Activated CD4-positive, CD25-positive, alpha-beta regulatory T cell (primary cell): ENCODE results near the gene TMEM151B.
A peak's percentile ranks its signal among the peaks of the same experiment; 100 is the strongest.

Experiments
- DNase-seq, 4 experiments: peaks; one replicate each; lab custom pipeline; 2025; lab: John Stamatoyannopoulos, UW

The TMEM151B gene

GRCh38 chr6:44232676-44233566 is 37.3 kb upstream of the TMEM151B start:
- DNase-seq, result no peak

DNA sequence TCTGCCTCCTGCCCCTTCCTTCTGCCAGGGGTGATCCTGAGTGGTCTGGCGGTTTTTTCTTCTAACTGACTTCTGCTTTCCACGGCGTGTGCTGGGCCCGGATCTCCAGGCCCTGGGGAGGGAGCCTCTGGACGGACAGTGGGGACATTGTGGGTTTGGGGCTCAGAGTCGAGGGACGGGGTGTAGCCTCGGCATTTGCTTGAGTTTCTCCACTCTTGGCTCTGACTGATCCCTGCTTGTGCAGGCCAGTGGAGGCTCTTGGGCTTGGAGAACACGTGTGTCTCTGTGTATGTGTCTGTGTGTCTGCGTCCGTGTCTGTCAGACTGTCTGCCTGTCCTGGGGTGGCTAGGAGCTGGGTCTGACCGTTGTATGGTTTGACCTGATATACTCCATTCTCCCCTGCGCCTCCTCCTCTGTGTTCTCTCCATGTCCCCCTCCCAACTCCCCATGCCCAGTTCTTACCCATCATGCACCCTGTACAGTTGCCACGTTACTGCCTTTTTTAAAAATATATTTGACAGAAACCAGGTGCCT is 36.6 kb upstream of the TMEM151B start:
- no peak for DNase-seq

GRCh38 chr6:44234101-44235025 is 35.9 kb upstream of the TMEM151B start:
- no peak for DNase-seq

DNA sequence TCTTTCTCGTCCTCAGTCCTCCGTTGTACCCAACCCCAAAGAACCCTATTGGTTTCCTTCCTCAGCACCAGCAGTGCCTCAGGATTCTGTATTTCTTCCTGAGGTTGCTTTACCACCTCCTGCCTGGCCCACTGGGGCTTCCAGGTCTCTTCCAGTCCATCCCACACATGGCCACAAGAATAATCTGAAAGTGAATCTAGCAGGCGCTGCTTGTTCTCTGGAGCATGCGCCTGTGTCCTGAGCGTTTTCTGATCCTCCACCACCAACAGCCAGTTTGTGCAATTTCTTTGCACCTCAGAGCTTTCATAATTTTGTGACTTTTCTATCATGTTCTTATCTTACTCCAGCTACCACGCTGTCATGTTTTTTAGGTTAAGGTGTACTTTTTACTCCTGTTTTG is 35.0 kb upstream of the TMEM151B start:
- no peak for DNase-seq

- DNase-seq, result no peak
Measured at GRCh38 chr6:44235891-44236516, 34.2 kb upstream of the TMEM151B start.

GRCh38 chr6:44237021-44237812 is 33.0 kb upstream of the TMEM151B start:
- DNase-seq, result peak in 3 of 4 experiments; percentile 15 to 34 (median 23)

- peak; percentile 61 to 67 (median 64) for DNase-seq
Measured at GRCh38 chr6:44237813-44238433, 32.3 kb upstream of the TMEM151B start.

- DNase-seq, result no peak
Measured at GRCh38 chr6:44238687-44239350, 31.4 kb upstream of the TMEM151B start.

DNA sequence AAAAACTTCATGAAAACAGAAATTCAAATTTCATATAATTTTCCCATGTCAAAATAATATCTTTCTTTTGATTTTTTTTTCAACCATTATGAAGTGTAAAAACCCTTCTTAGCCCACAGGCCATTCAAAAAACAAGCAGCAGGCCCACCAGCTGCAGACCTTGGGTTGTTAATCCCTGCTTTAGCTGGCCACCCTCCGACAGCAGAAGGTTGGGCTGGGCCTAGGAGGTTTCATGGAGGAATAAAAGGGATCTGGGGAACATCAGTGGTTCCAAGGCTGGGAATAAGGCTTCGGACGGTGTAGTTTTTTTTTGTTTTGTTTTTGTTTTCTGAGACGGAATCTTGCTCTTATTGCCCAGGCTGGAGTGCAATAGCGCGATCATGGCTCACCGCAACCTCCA is 26.9 kb upstream of the TMEM151B start:
- no peak for DNase-seq

- DNase-seq, result no peak
Measured at GRCh38 chr6:44245391-44245911, 24.8 kb upstream of the TMEM151B start.

- peak; percentile 65 to 78 (median 68) for DNase-seq
Measured at GRCh38 chr6:44245912-44246662, 24.2 kb upstream of the TMEM151B start.

DNA sequence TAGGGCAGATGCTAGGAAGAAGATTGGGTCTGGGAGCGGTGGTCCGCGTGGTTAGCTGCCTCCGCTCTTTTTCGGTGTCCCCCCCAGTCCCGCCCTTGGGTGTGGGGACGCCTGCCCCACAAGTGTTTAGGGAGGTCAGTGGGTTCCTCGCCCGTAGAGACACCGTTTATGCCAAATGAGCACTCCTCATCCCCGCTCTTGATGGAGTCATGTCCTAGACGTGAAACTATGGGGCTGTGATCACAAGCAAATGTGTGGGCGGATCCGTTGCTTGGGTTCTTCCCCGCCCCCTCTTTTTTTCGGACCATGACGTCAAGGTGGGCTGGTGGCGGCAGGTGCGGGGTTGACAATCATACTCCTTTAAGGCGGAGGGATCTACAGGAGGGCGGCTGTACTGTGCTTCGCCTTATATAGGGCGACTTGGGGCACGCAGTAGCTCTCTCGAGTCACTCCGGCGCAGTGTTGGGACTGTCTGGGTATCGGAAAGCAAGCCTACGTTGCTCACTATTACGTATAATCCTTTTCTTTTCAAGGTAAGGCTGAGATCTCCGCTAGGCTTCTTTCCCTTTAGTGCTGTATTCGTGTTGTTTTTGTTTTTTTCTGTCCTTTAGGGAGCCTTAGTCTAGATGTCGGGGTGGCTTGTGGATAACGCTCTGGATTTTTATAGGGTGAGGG is 23.4 kb upstream of the TMEM151B start, which contains the start of gene HSP90AB1:
TSS of gene HSP90AB1 (plus strand) at position 439 of the 675 bp plus-strand sequence. CDS start 1,529 bp downstream, outside the sequence.
- peak; percentile 87 to 92 (median 89) for DNase-seq

DNA sequence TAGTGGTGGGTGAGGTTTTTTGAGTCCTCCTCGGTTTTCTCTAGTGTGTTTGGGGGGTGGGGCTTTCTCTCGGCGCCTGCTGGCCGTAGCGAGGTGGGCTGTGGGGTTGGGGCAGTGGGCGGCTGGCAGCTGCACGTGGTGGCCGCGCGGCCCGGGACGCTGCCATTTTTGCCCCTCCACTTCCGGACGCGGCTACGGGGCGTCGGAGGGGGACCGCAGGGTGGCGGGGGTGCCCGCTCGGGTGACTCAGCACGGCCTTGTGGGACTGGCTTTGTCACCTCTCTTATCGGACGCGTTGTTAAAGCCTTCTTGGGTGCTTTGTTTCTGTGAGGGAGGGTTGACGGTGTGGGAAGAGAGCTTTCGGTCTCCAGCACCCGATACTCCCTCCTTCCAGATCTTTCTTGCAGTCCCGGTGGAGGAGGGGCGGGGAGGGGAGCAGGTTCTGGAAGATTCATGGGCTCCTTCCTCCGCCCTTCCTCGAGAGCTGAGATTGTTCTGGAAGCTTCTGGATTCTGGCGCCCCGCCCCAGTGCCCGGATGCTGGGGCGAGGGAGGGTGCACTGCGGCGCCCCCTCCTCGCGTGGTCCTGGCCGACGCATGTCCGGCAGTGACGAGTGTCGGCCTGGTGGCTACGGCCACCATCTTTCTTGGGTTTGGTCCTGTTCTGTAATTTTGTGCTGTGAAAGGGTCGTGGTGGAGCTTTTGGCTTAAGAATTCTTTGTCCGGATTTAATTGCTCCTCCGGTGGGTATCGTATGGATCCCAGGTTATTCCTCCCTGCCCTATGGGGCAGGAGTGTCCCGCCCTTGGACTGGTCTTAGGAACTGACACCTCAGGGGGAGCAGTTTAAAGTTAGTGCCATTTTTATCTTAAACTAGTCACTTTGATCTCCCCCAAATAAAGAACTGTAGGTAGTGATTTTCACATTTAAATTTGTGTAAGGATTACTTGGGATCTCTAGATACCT is 22.6 kb upstream of the TMEM151B start:
- peak; percentile 71 to 83 (median 78) for DNase-seq

DNA sequence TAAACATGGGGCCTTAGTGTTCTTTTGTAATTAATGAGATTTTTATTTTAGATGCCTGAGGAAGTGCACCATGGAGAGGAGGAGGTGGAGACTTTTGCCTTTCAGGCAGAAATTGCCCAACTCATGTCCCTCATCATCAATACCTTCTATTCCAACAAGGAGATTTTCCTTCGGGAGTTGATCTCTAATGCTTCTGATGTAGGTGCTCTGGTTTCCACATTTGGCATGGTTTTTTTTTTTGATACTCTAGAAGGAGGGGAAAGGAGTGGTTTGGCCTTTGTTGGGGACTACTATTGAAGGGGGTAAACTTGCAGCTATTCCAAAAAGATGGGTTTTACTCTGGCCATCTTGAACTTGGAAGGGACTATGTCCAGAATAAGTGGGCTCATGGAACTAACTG is 21.7 kb upstream of the TMEM151B start:
- DNase-seq, result no peak

GRCh38 chr6:44249082-44249748 is 21.0 kb upstream of the TMEM151B start:
- no peak for DNase-seq

- DNase-seq, result no peak
Measured at GRCh38 chr6:44250067-44250717, 20.1 kb upstream of the TMEM151B start.
